HepG2 (cell line): ENCODE measurements around the gene ZBTB20. TPM values are rescaled to one million over a fixed set of nuclear protein-coding genes. Genes with fewer than 3 reads are reported as not detected.

Experiments
- ATAC-seq: fragments of 200-7000 bp; cut with Tn5 transposase; 3 replicates; pipeline ENCODE4 v1.9.1; 2020; ENCODE audit warnings: mild to moderate bottlenecking, moderate library complexity
- BruUV-seq: library from RNA; stranded (reverse); fragments of 400-500 nt; replicated peaks from 2 replicates; lab custom pipeline; 2021; lab: Mats Ljungman, UMichigan
- CTCF ChIA-PET: fragments of 300-600 bp; formaldehyde crosslinking; extraction: SDS; loops from one replicate; lab custom pipeline; 2021; ENCODE audit warnings: low total read pairs, inconsistent platforms, low intra/inter-chr PET ratio; lab: Yijun Ruan, JAX
- POLR2A ChIA-PET: fragments of 350-600 bp; sonication (Branson Sonifier 250); formaldehyde crosslinking; loops from one replicate; lab custom pipeline; 2020; ENCODE audit warnings: antibody characterized with exemption, inconsistent platforms; lab: Yijun Ruan, JAX
- DNase-seq: peaks from one replicate; pipeline ENCODE4 v3.0.0-alpha.2; 2015; ENCODE audit warnings: low spot score
- FAIRE-seq: peaks from 3 replicates; lab custom pipeline; 2011; peaks lifted over from hg19 to GRCh38; lab: Jason Lieb, UNC
- H2AFZ ChIP-seq: one replicate; pipeline ENCODE4 v1.6.1; 2011; ENCODE audit warnings: low read length, inconsistent platforms
- H3K27ac ChIP-seq: fragments of 300-600 bp; 3 replicates; pipeline ENCODE4 v1.8.0; 2011; ENCODE audit warnings: mixed run types, mild to moderate bottlenecking, mixed read lengths, low read length, inconsistent platforms; ENCODE audit not compliant: insufficient read depth; ENCODE audit errors: extremely low read length
- H3K27me3 ChIP-seq, 2 experiments: fragments of 200-600 bp in 1 of 2; 2 replicates in 1 of 2; 3 replicates in 1 of 2; pipeline versions ENCODE4 v1.6.0 to v1.8.0; 2011; ENCODE audit warnings: low read length in 2 of 2, mild to moderate bottlenecking in 2 of 2, moderate library complexity in 2 of 2, inconsistent platforms in 1 of 2; ENCODE audit not compliant: insufficient read depth in 2 of 2, control insufficient read depth in 1 of 2
- H3K36me3 ChIP-seq, 2 experiments: fragments of 200-600 bp in 1 of 2; replicated peaks in 1 of 2; 2 replicates in 1 of 2; 3 replicates in 1 of 2; pipeline versions ENCODE4 v1.5.1 to v1.8.0; 2011; ENCODE audit warnings: low read length in 2 of 2, inconsistent platforms in 1 of 2; ENCODE audit not compliant: insufficient read depth in 2 of 2, control insufficient read depth in 1 of 2
- H3K4me1 ChIP-seq: 2 replicates; pipeline ENCODE4 v1.5.1; 2012; ENCODE audit warnings: low read length, inconsistent platforms; ENCODE audit not compliant: insufficient read depth
- H3K4me2 ChIP-seq: 2 replicates; pipeline ENCODE4 v1.6.0; 2011; ENCODE audit warnings: low read depth, low read length, inconsistent platforms
- H3K4me3 ChIP-seq, 3 experiments: fragments of 200-600 bp in 1 of 3; sonication (generic), shearing (Covaris generic) in 1 of 3; replicated peaks in 1 of 3; 2 replicates each; pipeline ENCODE4 v1.5.1; 2011 to 2016; ENCODE audit warnings: low read length in 3 of 3, inconsistent platforms in 2 of 3, low read depth in 2 of 3, mild to moderate bottlenecking in 2 of 3, control low read depth in 1 of 3, mixed read lengths in 1 of 3; ENCODE audit not compliant: insufficient read depth in 1 of 3
- H3K79me2 ChIP-seq: one replicate; pipeline ENCODE4 v1.6.1; 2011; ENCODE audit warnings: low read length, inconsistent platforms; ENCODE audit not compliant: insufficient read depth
- H3K9ac ChIP-seq: 2 replicates; pipeline ENCODE4 v1.6.0; 2011; ENCODE audit warnings: mild to moderate bottlenecking, low read depth, low read length, inconsistent platforms; ENCODE audit not compliant: insufficient read depth
- H3K9me3 ChIP-seq: 2 replicates; pipeline ENCODE4 v1.5.1; 2012; ENCODE audit warnings: mild to moderate bottlenecking, low read length
- H4K20me1 ChIP-seq: 2 replicates; pipeline ENCODE4 v1.6.0; 2011; ENCODE audit warnings: inconsistent platforms, mild to moderate bottlenecking, low read length, moderate library complexity; ENCODE audit not compliant: insufficient read depth
- ATF7 ChIP-seq, 2 experiments: fragments of 450-650 bp in 1 of 2; sonication (generic) in 1 of 2; formaldehyde crosslinking in 1 of 2; IDR thresholded peaks; 2 replicates each; pipeline versions ENCODE4 v1.4.0 to v1.6.1; 2016 to 2020; ENCODE audit warnings: antibody characterized with exemption in 1 of 2, mild to moderate bottlenecking in 1 of 2, missing genetic modification reagents in 1 of 2
- CBX2 ChIP-seq, 2 experiments: fragments of 200-600 bp in 1 of 2; sonication (generic); formaldehyde crosslinking in 1 of 2; IDR thresholded peaks; 2 replicates each; pipeline versions ENCODE4 v1.7.0 to v1.8.1; 2018 to 2022; ENCODE audit warnings: low read depth in 2 of 2, low read length in 1 of 2, mild to moderate bottlenecking in 1 of 2, missing genetic modification reagents in 1 of 2
- DR1 ChIP-seq: sonication (generic); formaldehyde crosslinking; IDR thresholded peaks from 2 replicates; pipeline ENCODE4 v1.8.0; 2021; ENCODE audit warnings: mild to moderate bottlenecking, missing genetic modification reagents, inconsistent platforms
- HMG20A ChIP-seq: IDR thresholded peaks from 2 replicates; pipeline ENCODE4 v1.6.1; 2016; ENCODE audit warnings: borderline replicate concordance
- KMT2A ChIP-seq: sonication (generic); formaldehyde crosslinking; IDR thresholded peaks from 2 replicates; pipeline ENCODE4 v1.4.0; 2020; ENCODE audit warnings: missing genetic modification reagents
- NR2F2 ChIP-seq: IDR thresholded peaks from 2 replicates; pipeline ENCODE4 v1.6.1; 2012; ENCODE audit warnings: low read depth, inconsistent platforms, borderline replicate concordance
- NRL ChIP-seq: sonication (generic); formaldehyde crosslinking; IDR thresholded peaks from 2 replicates; pipeline ENCODE4 v1.5.0; 2020; ENCODE audit warnings: missing genetic modification reagents, mild to moderate bottlenecking, moderate library complexity, borderline replicate concordance
- REPIN1 ChIP-seq: sonication (generic); formaldehyde crosslinking; IDR thresholded peaks from 2 replicates; pipeline ENCODE4 v1.8.0; 2022; ENCODE audit warnings: missing genetic modification reagents, low read depth, mild to moderate bottlenecking, borderline replicate concordance
- SIN3A ChIP-seq: IDR thresholded peaks from 2 replicates; pipeline ENCODE4 v1.6.1; 2011; ENCODE audit warnings: low read depth, mild to moderate bottlenecking, control low read depth, low read length, borderline replicate concordance
- ZNF781 ChIP-seq: sonication (generic); formaldehyde crosslinking; IDR thresholded peaks from 2 replicates; pipeline ENCODE4 v1.5.1; 2020; ENCODE audit warnings: borderline replicate concordance, mild to moderate bottlenecking, missing genetic modification reagents; ENCODE audit errors: not compliant biosample characterization
- WGBS: methylation state at CpG from one replicate; pipeline ENCODE4 v1.1.6; 2017; ENCODE audit warnings: low lambda C conversion rate; 5-methylcytosine and 5-hydroxymethylcytosine counted together
- in situ Hi-C: cut with HindIII; loops from 2 replicates; pipeline ENCODE4 v1.10.0; 2017; ENCODE audit warnings: low pct_unique_long_range_greater_than_20kb; ENCODE audit not compliant: extremely low pct_ligation_motif_present
- intact Hi-C: fragments of 100-400 bp; cut with micrococcal nuclease; formaldehyde crosslinking; loops from one replicate; pipeline ENCODE4 v1.10.0; 2022; ENCODE audit not compliant: unreplicated experiment
- polyA plus RNA-seq, 8 experiments: library from polyadenylated mRNA; depleted of rRNA in 3 of 8; stranded (reverse) in 7 of 8; unstranded in 1 of 8; fragments of >200 nt; fragmentation: Illumina TruSeq in 4 of 8; extraction: Trizol in 4 of 8; gene quantifications; 2 replicates each; pipeline versions ENCODE4 v1.2.1 to v1.2.3, GENCODE V29; 2011 to 2016; ENCODE audit warnings: low read depth in 4 of 8, missing spikeins in 1 of 8, mixed read lengths in 1 of 8; ENCODE audit not compliant: insufficient read depth in 1 of 8
- total RNA-seq, 5 experiments: library from RNA; depleted of rRNA; stranded (reverse); fragments of >200 nt; fragmentation: Illumina TruSeq; extraction: Trizol; gene quantifications; 2 replicates each; pipeline ENCODE4 v1.2.3, GENCODE V29; 2016; ENCODE audit warnings: low read depth in 1 of 5

ZBTB20 gene
- total and polyA plus RNA-seq, 2 of the 13 experiments (the other 11 are each of a cell fraction or from before 2014, with no cell fraction given): 1.9 to 8.8 TPM

- no peak for TF ChIP-seq ZNF781 (CRISPR knock-in tag)
- no peak for TF ChIP-seq CBX2 (IDR thresholded peaks at IDR 0.05; ENCODE audit: low read depth, low read length)
- no peak for TF ChIP-seq CBX2 (CRISPR knock-in tag; IDR thresholded peaks at IDR 0.05; ENCODE audit: low read depth)
- TF ChIP-seq DR1 (CRISPR knock-in tag): no peak
Observed at GRCh38 chr3:114861666-114862065, 285.4 kb downstream of the ZBTB20 start (continued).

DNA sequence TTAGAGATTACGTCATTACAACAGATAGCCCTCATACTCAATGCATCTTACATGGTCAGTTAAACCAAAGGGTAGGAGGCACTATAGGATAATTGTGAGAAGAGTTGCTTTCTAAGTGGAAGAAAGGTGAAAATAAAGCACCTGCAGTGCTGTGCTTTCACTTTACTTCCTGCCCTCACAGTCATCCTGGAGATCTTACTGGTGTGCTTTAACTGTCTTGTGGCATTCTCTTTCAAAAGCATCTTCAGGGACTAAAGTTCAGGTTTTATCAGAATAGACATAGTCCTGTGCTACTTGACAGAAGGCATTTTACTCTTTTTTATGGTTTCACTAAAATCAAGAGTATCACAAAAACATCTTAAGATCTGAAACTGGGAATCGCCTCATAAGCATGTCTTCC lies 286.6 kb downstream of the ZBTB20 start:
- DNase-seq (no peak), FAIRE-seq (no peak)
- ChIA-PET POLR2A (no interaction called here), CTCF (no interaction called here)
- Histone ChIP-seq H4K20me1 (no peaks in the 10 kb centered on the region), H3K79me2 (no peaks in the 10 kb centered on the region), H2AFZ (no peak overlapping the region), H3K9me3 (no peaks in the 10 kb centered on the region), H3K4me1 (no peaks in the 10 kb centered on the region), H3K4me2 (no peak overlapping the region), H3K36me3 (no peaks in the 10 kb centered on the region), H3K27ac (no peak overlapping the region), H3K27me3 (no peaks in the 10 kb centered on the region)
- BruUV-seq: no TSS peak
- WGBS: 89% methylated on average over 2 of the region's 2 CpGs
- intact Hi-C loops: no loop called here
- TF ChIP-seq SIN3A (no peak), HMG20A (no peak), KMT2A (CRISPR knock-in tag) (no peak), REPIN1 (CRISPR knock-in tag) (no peak), NR2F2 (no peak), ATF7 (IDR thresholded peaks at IDR 0.05) (peak; percentile 68; the same call in 1 of the 2 replicates), ATF7 (CRISPR knock-in tag; IDR thresholded peaks at IDR 0.05) (no peak), NRL (CRISPR knock-in tag) (no peak)
- TF ChIP-seq, all 625 proteins: peak for 1
- no peak overlapping the region for H3K4me3 ChIP-seq
- ATAC-seq: no peak
- in situ Hi-C loops: no loop called here
- no peak overlapping the region for H3K9ac ChIP-seq
